Heart right ventricle (tissue), 16 donors: Measurements from ENCODE around the gene TTLL11. TPM values are rescaled to one million over a fixed set of nuclear protein-coding genes. Genes with fewer than 3 reads are reported as not detected.

ENCODE experiments used
- ATAC-seq, 8 donors: fragments of 200-7000 bp; cut with Tn5 transposase; one replicate each; pipeline ENCODE4 v1.9.1; 2020; ENCODE audit warnings: mild to moderate bottlenecking in 8 of 8, moderate library complexity in 8 of 8, moderate number of reproducible peaks in 1 of 8
- DNase-seq, 2 donors: peaks; one replicate each; pipeline ENCODE4 v3.0.0-alpha.2; 2020
- H3K27ac ChIP-seq, 10 donors: fragments of 200-600 bp; sonication (generic) in 2 of 10; one replicate each; pipeline versions ENCODE4 v1.5.0 to v1.8.0; 2020 to 2022; ENCODE audit warnings: mild to moderate bottlenecking in 3 of 10
- H3K27me3 ChIP-seq, 7 donors: fragments of 200-600 bp; one replicate each; pipeline ENCODE4 v1.8.0; 2021 to 2022; ENCODE audit warnings: mild to moderate bottlenecking in 2 of 7
- H3K36me3 ChIP-seq, 9 donors: fragments of 200-600 bp; sonication (generic) in 1 of 9; one replicate each; pipeline versions ENCODE4 v1.5.0 to v1.8.0; 2020 to 2022; ENCODE audit warnings: mild to moderate bottlenecking in 2 of 9
- H3K4me1 ChIP-seq, 9 donors: fragments of 200-600 bp; sonication (generic) in 1 of 9; one replicate each; pipeline versions ENCODE4 v1.5.0 to v1.8.0; 2020 to 2022; ENCODE audit warnings: mild to moderate bottlenecking in 4 of 9
- H3K4me3 ChIP-seq, 10 donors: fragments of 200-600 bp; sonication (generic) in 2 of 10; one replicate each; pipeline versions ENCODE4 v1.5.0 to v1.8.0; 2020 to 2022; ENCODE audit warnings: mild to moderate bottlenecking in 7 of 10, moderate library complexity in 2 of 10
- H3K9me3 ChIP-seq, 11 donors: fragments of 200-600 bp in 10 of 11; sonication (generic) in 2 of 11; one replicate each; pipeline versions ENCODE4 v1.5.0 to v1.8.0; 2013 to 2022; ENCODE audit warnings: mild to moderate bottlenecking in 2 of 11, control low read depth in 1 of 11, moderate library complexity in 1 of 11
- WGBS, 2 donors: extraction: QIAGEN DNeasy Blood & Tissue Kit; methylation state at CpG; one replicate each; pipeline ENCODE4 v1.1.7; 2013; ENCODE audit warnings: inconsistent platforms in 1 of 2; 5-methylcytosine and 5-hydroxymethylcytosine counted together
- intact Hi-C, 10 donors: fragments of 100-400 bp; cut with DNase I; formaldehyde crosslinking; loops; one replicate each; pipeline versions ENCODE4 v1.11.1 to v1.14.2; 2022
- polyA plus RNA-seq, 2 donors: library from polyadenylated mRNA; stranded (reverse); fragments of 200-250 nt; gene quantifications; one replicate each; pipeline ENCODE4 v1.2.3, GENCODE V29; 2013
- total RNA-seq, 10 donors: library from RNA; stranded (reverse); fragmentation: NEBNext Ultra II Directional in 3 of 10; extraction: Animal tissue kit (Norgen Biotek cat#: 25700) in 3 of 10; gene quantifications; one replicate each; pipeline versions ENCODE4 v1.2.1 to v1.2.4, GENCODE V29; 2021 to 2023
- TF ChIP-seq, protein P1 (sequence below), 9 donors: fragments of 200-600 bp; sonication (generic) in 2 of 9; IDR thresholded peaks; one replicate each; pipeline versions ENCODE4 v1.5.0 to v1.8.0; 2021 to 2022; ENCODE audit warnings: antibody characterized with exemption in 9 of 9, mild to moderate bottlenecking in 5 of 9, moderate library complexity in 1 of 9
- donor health status: Arrhythmogenic right ventricular cardiomyopathy.
- donor health status: ischemic (EF 13 %, LVEDD 7.1; RV severe dilation, severe dysfunction).
- donor health status: healthy with polysubstance abuse.
- donor health status: DM: no; HTN: yes; CAD: no.
- donor health status: DM: no; HTN: no; CAD: no.
- donor health status: ischemic (EF 25% LVEDD 6.9; RV normal size, moderate dysfunction).
- donor health status: ischemic (EF 25% LVEDD 5.7; RV mildly dilated, moderate dysfunction).
- donor health status: healthy.
- donor health status: DM: yes; HTN: yes; CAD: no.
- donor health status: Ischemic cardiomyopathy.
- donor health status: ischemic (EF 35%, LVEDD 5.7; RV mildly dilated, moderate dysfunction).
- donor health status: nonischemic (EF 11% LVEDD 7.7; RV severe dilation, severe dysfunction).
- donor health status: DM: yes; HTN: yes; CAD: no.
- donor health status: PGD.
- donor health status: ischemic (EF 29% LVEDD 5.4; RV normal size, mild dysfunction).
- donor health status: nonischemic (EF 23%, LVEDD 6.1; RV moderate dilation, normal function).

The TTLL11 gene
- total and polyA plus RNA-seq, 12 donors = 2.6 to 8.7 (median 5.8) TPM

GRCh38 chr9:121945281-121945680 lies 147.8 kb downstream of the TTLL11 start:
- 90 to 93% methylated on average over 4 of the region's 4 CpGs for WGBS, 2 donors
- Histone ChIP-seq H3K36me3 (peaks cover 0 to 8% (median 0%) of the 10 kb centered on the region in 9 donors), H3K27me3 (no peaks in the 10 kb centered on the region), H3K4me3 (no peak overlapping the region), H3K4me1 (no peaks in the 10 kb centered on the region), H3K9me3 (no peaks in the 10 kb centered on the region), H3K27ac (no peak overlapping the region)
- DNase-seq (no peak), ATAC-seq (no peak)
- intact Hi-C loops = no loop called here
- TF ChIP-seq, protein P1, sequence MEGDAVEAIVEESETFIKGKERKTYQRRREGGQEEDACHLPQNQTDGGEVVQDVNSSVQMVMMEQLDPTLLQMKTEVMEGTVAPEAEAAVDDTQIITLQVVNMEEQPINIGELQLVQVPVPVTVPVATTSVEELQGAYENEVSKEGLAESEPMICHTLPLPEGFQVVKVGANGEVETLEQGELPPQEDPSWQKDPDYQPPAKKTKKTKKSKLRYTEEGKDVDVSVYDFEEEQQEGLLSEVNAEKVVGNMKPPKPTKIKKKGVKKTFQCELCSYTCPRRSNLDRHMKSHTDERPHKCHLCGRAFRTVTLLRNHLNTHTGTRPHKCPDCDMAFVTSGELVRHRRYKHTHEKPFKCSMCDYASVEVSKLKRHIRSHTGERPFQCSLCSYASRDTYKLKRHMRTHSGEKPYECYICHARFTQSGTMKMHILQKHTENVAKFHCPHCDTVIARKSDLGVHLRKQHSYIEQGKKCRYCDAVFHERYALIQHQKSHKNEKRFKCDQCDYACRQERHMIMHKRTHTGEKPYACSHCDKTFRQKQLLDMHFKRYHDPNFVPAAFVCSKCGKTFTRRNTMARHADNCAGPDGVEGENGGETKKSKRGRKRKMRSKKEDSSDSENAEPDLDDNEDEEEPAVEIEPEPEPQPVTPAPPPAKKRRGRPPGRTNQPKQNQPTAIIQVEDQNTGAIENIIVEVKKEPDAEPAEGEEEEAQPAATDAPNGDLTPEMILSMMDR (IDR thresholded peaks at IDR 0.05) = no peak

DNA sequence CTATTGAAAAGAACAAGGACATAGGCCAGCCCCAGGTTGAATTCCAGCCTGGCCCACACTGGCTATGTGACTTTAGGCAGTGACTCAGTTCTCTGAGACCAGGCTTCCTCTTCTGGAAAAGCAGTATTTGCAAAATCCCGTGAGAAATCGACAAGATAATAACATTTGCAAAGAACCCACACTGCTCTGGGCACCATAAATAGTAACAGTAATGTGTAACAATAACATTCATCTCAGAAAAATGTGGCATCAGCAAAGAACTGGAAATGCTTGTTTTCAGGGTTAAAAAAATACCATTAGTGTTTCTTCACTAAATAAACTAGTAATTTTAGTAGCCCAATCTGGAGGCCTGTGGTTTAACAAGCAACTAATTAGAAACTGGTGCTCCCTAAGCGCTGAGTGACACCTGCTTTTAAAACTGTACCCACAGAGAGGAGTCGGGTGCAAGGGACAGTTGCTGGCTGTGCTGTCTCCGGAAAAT lies 148.4 kb downstream of the TTLL11 start:
- WGBS, 2 donors = 86 to 89% methylated on average over 5 of the region's 5 CpGs
- Histone ChIP-seq H3K4me3 (no peak overlapping the region), H3K9me3 (no peaks in the 10 kb centered on the region), H3K36me3 (peaks cover 0 to 8% (median 0%) of the 10 kb centered on the region in 9 donors), H3K4me1 (no peaks in the 10 kb centered on the region), H3K27ac (no peak overlapping the region), H3K27me3 (no peaks in the 10 kb centered on the region)
- ATAC-seq (no peak), DNase-seq (no peak)
- TF ChIP-seq, protein P1 (IDR thresholded peaks at IDR 0.05) = no peak
- intact Hi-C loops = no loop called here

GRCh38 chr9:121943463-121943862 lies 149.6 kb downstream of the TTLL11 start:
- H3K4me3 ChIP-seq = no peak overlapping the region
- H3K27ac ChIP-seq = no peak overlapping the region
- DNase-seq (no peak), ATAC-seq (no peak)
- peaks cover 0 to 8% (median 0%) of the 10 kb centered on the region in 9 donors for H3K36me3 ChIP-seq
- H3K27me3 ChIP-seq = no peaks in the 10 kb centered on the region
- H3K4me1 ChIP-seq = no peaks in the 10 kb centered on the region
- intact Hi-C loops = no loop called here
- no peaks in the 10 kb centered on the region for H3K9me3 ChIP-seq
- 95 to 96% methylated on average over 2 of the region's 2 CpGs for WGBS, 2 donors
- TF ChIP-seq, protein P1 (IDR thresholded peaks at IDR 0.05) = no peak

DNA sequence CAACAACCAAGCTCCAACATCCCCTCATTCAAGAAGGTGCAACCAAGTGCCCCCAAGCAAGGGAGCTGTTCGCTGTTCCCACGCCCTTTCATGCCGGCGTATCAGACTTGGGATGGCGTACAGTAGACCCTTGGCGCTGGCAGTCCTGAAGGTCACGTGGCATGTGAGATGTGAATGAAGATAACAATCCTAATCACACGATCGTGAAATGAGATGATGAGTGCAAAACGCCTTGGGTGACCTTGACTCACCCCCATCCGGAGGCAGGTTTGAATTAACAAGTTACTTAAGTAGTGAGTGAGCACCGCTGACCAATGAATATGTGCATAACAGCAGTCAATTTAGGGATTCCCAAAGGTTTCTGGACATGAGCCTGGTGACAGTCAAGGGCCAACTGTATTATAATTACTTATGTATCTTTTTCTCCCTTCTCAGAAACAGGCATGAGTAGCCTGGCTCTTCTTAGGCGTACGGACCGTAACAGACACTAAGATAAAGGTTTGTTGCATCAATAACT lies 150.2 kb downstream of the TTLL11 start:
- Histone ChIP-seq H3K27ac (no peak overlapping the region), H3K4me1 (no peaks in the 10 kb centered on the region), H3K27me3 (no peaks in the 10 kb centered on the region), H3K4me3 (no peak overlapping the region), H3K36me3 (peaks cover 0 to 8% (median 0%) of the 10 kb centered on the region in 9 donors), H3K9me3 (no peaks in the 10 kb centered on the region)
- ATAC-seq = no peak
- no peak for DNase-seq
- TF ChIP-seq, protein P1 (IDR thresholded peaks at IDR 0.05) = no peak
- intact Hi-C loops = no loop called here
- 94 to 95% methylated on average over 15 of the region's 15 CpGs for WGBS, 2 donors
